OCI-LY3 (cell line): ENCODE measurements around the gene FADS3.
"Not testable (repeated sequence)": the region's sequence is repeated elsewhere in the genome, so short reads cannot be mapped to it uniquely, and the experiment has no call there.

Experiments used
- H2AFZ ChIP-seq: fragments of 200-600, 300-600 bp; shearing (Covaris generic); 2 replicates; pipeline ENCODE4 v1.6.0; 2014; ENCODE audit warnings: antibody characterized with exemption, low read depth, low read length
- H3K27ac ChIP-seq: fragments of 200-600, 300-600 bp; sonication (generic); 2 replicates; pipeline ENCODE4 v1.5.1; 2014; ENCODE audit warnings: mild to moderate bottlenecking, low read length, moderate library complexity, mixed read lengths
- H3K27me3 ChIP-seq: fragments of 200-600, 300-600 bp; sonication (generic); 2 replicates; pipeline ENCODE4 v1.6.1; 2014; ENCODE audit warnings: low read depth, low read length, mixed read lengths
- H3K36me3 ChIP-seq: fragments of 200-600, 300-600 bp; sonication (generic); replicated peaks from 2 replicates; pipeline ENCODE3; 2014; ENCODE audit warnings: low read depth, low read length, mixed read lengths
- H3K4me1 ChIP-seq: fragments of 300-600, 200-600 bp; sonication (generic); 2 replicates; pipeline ENCODE4 v1.6.1; 2014; ENCODE audit warnings: low read length, mixed read lengths
- H3K4me2 ChIP-seq: fragments of 200-600, 300-600 bp; sonication (generic); 2 replicates; pipeline ENCODE4 v1.6.1; 2014; ENCODE audit warnings: low read length, mixed read lengths
- H3K4me3 ChIP-seq: fragments of 300-600, 200-600 bp; sonication (generic); 2 replicates; pipeline ENCODE4 v1.5.1; 2014; ENCODE audit warnings: antibody characterized with exemption, mild to moderate bottlenecking, low read length, moderate library complexity
- H3K79me2 ChIP-seq: fragments of 300-600, 200-600 bp; shearing (Covaris generic); 2 replicates; pipeline ENCODE4 v1.6.1; 2014; ENCODE audit warnings: mild to moderate bottlenecking, low read length, mixed read lengths
- H3K9ac ChIP-seq: fragments of 300-600, 200-600 bp; shearing (Covaris generic); 2 replicates; pipeline ENCODE4 v1.6.0; 2014; ENCODE audit warnings: mild to moderate bottlenecking, low read length, moderate library complexity
- H3K9me3 ChIP-seq: fragments of 200-600, 300-600 bp; shearing (Covaris generic); 2 replicates; pipeline ENCODE4 v1.6.1; 2014; ENCODE audit warnings: low read length, mixed read lengths; ENCODE audit not compliant: insufficient read depth
- H4K20me1 ChIP-seq: fragments of 200-600, 300-600 bp; sonication (generic); 2 replicates; pipeline ENCODE4 v1.6.1; 2016; ENCODE audit warnings: low read length, mixed read lengths; ENCODE audit not compliant: insufficient read depth
- EZH2phosphoT487 ChIP-seq: fragments of 200-600 bp; shearing (Covaris generic); IDR thresholded peaks from 2 replicates; pipeline ENCODE4 v1.6.1; 2018; ENCODE audit warnings: antibody characterized with exemption, mixed run types, low read depth
- TF ChIP-seq, protein P1 (sequence below): fragments of 200-600, 300-600 bp; sonication (generic); IDR thresholded peaks from 2 replicates; pipeline ENCODE4 v1.5.1; 2014; ENCODE audit warnings: antibody characterized with exemption, low read length, low read depth

Gene FADS3

DNA sequence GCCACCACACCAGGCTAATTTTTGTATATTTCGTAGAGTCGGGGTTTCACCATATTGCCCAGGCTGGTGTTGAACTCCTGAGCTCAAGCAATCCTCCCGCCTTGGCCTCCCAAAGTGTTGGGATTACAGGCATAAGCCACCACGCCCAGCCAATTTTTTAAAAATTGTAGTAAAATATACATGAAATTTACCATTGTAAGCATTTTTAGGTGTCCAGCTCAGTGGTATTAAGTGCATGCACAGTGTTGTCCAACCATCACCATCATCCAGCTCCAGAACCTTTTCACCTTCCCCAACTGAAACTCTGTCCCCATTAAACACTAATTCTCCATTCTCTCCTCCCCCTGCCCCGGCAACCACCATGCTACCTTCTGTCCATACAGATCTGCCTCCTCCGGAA is 8.5 kb downstream of the FADS3 start:
- Histone ChIP-seq H2AFZ (no peak overlapping the region), H3K9me3 (no peaks in the 10 kb centered on the region), H3K27ac (no peak overlapping the region), H3K4me2 (no peak overlapping the region), H3K4me3 (no peak overlapping the region), H3K9ac (no peak overlapping the region), H3K4me1 (peaks cover 6% of the 10 kb centered on the region; the same call in 1 of the 2 replicates), H3K36me3 (no peaks in the 10 kb centered on the region), H3K79me2 (no peaks in the 10 kb centered on the region), H4K20me1 (no peaks in the 10 kb centered on the region), H3K27me3 (peaks cover 12% of the 10 kb centered on the region)
- TF ChIP-seq, protein P1, sequence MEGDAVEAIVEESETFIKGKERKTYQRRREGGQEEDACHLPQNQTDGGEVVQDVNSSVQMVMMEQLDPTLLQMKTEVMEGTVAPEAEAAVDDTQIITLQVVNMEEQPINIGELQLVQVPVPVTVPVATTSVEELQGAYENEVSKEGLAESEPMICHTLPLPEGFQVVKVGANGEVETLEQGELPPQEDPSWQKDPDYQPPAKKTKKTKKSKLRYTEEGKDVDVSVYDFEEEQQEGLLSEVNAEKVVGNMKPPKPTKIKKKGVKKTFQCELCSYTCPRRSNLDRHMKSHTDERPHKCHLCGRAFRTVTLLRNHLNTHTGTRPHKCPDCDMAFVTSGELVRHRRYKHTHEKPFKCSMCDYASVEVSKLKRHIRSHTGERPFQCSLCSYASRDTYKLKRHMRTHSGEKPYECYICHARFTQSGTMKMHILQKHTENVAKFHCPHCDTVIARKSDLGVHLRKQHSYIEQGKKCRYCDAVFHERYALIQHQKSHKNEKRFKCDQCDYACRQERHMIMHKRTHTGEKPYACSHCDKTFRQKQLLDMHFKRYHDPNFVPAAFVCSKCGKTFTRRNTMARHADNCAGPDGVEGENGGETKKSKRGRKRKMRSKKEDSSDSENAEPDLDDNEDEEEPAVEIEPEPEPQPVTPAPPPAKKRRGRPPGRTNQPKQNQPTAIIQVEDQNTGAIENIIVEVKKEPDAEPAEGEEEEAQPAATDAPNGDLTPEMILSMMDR: no peak
- TF ChIP-seq EZH2phosphoT487: no peak

GRCh38 chr11:61882267-61882666 is 9.1 kb downstream of the FADS3 start:
- not testable (repeated sequence) for H4K20me1 ChIP-seq, H3K36me3 ChIP-seq, H2AFZ ChIP-seq, H3K4me3 ChIP-seq, H3K9ac ChIP-seq, H3K4me2 ChIP-seq, H3K4me1 ChIP-seq, H3K9me3 ChIP-seq, H3K79me2 ChIP-seq, H3K27ac ChIP-seq
- peaks cover 12% of the 10 kb centered on the region for H3K27me3 ChIP-seq

- Histone ChIP-seq H2AFZ (no peak overlapping the region), H3K4me1 (peaks cover 6% of the 10 kb centered on the region; the same call in 1 of the 2 replicates), H4K20me1 (no peaks in the 10 kb centered on the region), H3K36me3 (no peaks in the 10 kb centered on the region), H3K79me2 (no peaks in the 10 kb centered on the region), H3K27me3 (peaks cover 6% of the 10 kb centered on the region), H3K4me2 (no peak overlapping the region), H3K27ac (no peak overlapping the region), H3K4me3 (no peak overlapping the region), H3K9ac (no peak overlapping the region), H3K9me3 (no peaks in the 10 kb centered on the region)
- TF ChIP-seq EZH2phosphoT487: no peak
- TF ChIP-seq, protein P1: no peak
These were observed 9.9 kb downstream of the FADS3 start for GRCh38 chr11:61881397-61881796.

- Histone ChIP-seq H2AFZ (no peak overlapping the region), H3K9ac (no peak overlapping the region), H3K4me2 (peak overlapping the region; percentile 19; the same call in 1 of the 2 replicates), H3K4me1 (peaks cover 6% of the 10 kb centered on the region; the same call in 1 of the 2 replicates), H4K20me1 (no peaks in the 10 kb centered on the region), H3K27ac (no peak overlapping the region), H3K36me3 (no peaks in the 10 kb centered on the region), H3K9me3 (no peaks in the 10 kb centered on the region), H3K4me3 (no peak overlapping the region), H3K27me3 (peaks cover 6% of the 10 kb centered on the region), H3K79me2 (no peaks in the 10 kb centered on the region)
- TF ChIP-seq, protein P1: no peak
- no peak for TF ChIP-seq EZH2phosphoT487
These were observed 10.9 kb downstream of the FADS3 start for GRCh38 chr11:61880454-61880853.

DNA sequence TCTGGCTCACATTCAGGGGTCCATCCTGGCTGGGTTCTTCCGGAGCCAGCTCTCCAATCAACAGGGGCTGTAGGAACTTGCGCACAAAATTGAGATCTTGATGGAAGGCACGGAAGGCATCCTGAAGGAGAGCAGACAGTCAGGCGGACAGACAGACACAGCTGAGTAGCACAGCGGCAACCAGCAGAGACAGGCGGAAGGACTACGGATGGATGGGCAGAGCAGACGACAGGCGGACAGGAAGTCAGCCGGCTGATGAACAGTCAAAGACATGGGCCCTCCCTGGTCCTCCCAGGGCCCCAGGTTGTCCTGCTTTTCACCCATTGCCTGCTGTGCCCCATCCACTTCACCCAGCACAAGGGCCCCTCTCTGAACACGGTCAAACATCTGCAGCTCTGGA is 11.3 kb downstream of the FADS3 start:
- Histone ChIP-seq H3K79me2 (no peaks in the 10 kb centered on the region), H2AFZ (no peak overlapping the region), H3K36me3 (no peaks in the 10 kb centered on the region), H3K9me3 (no peaks in the 10 kb centered on the region), H3K9ac (no peak overlapping the region), H3K27ac (no peak overlapping the region), H4K20me1 (no peaks in the 10 kb centered on the region), H3K4me1 (peaks cover 6% of the 10 kb centered on the region; the same call in 1 of the 2 replicates), H3K27me3 (peaks cover 6% of the 10 kb centered on the region), H3K4me2 (peak overlapping the region; percentile 19; the same call in 1 of the 2 replicates), H3K4me3 (no peak overlapping the region)
- TF ChIP-seq EZH2phosphoT487: no peak
- TF ChIP-seq, protein P1: no peak
